Hematopoietic multipotent progenitor cell treated with erythropoietin and hydrocortisone succinate and interleukin-3 and kit ligand, for 4 days (in vitro differentiated cells): ENCODE measurements around the gene SPATA13.
"Not testable (repeated sequence)": the region's sequence is repeated elsewhere in the genome, so short reads cannot be mapped to it uniquely, and the experiment has no call there.

Experiments
- DNase-seq: peaks from one replicate; pipeline ENCODE4 v3.0.0-alpha.2; 2015

The SPATA13 gene

DNA sequence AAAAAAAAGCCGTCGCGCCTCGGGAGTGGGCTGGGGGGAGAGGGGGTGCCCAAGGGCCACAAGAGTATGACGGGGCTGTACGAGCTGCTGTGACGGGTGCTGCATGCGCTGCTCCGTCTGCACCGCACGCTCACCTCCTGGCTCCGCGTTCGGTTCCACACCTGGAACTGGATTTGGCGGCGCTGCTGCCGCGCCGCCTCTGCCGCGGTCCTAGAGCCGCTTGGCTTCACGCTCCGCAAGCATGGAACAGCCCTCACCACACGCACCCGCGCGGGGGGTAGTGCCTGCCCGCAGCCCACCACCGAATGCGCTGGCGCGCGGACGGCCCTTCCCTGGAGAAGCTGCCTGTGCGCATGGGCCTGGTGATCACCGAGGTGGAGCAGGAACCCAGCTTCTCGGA, 167.6 kb downstream of the SPATA13 start:
- DNase-seq, result peak; percentile 13

GRCh38 chr13:24338721-24339120, 178.2 kb downstream of the SPATA13 start:
- no peak for DNase-seq

DNA sequence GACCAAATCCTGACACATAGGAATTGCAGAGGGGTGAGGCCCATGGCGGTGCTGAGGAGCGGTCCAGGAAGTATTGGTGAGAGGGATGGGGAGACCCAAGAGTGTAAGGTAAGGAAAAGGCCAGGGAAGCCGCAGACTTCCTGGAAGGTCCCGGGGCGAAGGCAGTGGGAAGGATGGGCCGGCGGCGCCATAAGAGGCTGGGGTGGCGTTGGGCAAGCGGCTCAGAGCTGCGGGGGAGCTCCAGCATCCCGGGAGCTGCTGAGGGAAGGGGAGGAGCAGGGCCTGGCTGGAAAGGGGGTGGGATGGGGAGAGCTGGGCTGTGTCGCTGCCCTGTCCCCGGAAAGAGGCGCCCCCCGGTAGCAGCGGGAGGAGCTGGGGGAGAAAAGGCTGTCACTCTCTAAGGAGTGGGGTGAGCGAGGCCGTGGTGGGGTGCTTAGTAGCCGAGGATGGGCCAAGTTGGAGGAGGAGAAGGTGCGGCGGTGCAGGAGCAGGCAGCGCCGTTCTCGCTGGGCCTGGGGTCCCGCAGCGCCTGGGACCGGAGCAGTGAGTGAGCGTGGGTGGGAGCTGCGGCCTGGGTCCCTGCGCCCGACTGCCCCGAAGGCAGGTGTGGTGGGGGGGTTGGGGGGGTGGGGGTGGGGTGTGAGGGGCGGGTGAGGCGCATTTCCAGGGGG, 179.6 kb downstream of the SPATA13 start:
- DNase-seq, result no peak

DNA sequence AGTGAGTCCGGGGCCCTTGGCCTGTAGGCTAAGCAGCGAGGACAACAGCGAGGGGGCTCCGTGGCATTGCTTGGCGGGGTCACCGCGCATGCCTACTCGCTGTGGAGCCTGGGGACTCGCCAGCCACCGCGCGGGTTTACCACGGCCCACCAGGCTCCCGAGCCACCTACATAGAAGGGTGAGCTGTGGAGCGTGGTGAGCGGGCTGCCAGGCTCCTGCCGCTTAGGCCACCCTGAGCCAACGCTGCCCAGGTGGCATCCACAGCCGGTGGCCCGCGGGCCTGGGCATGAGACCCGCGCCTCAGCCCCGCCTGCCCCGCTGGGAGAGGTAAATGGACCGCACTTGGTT, 180.1 kb downstream of the SPATA13 start:
- DNase-seq, result no peak

DNA sequence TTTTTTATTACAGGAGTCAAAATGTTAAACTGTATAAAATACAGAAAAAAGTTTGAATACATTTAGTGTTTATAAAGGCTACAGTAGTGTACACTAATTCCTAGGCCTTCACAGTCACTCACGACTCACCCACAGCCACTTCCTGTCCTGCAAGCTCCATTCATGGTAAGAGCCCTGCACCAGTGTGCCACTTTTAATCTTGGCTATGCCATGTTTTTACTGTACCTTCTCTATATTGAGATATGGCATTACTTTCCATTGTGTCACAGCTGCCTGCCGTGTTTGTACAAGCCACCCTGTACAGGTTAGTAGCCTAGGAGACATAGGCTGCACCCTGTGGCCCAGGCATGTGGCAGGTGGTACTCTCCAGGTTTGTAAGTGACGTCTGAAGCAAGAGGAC, 180.9 kb downstream of the SPATA13 start:
- peak; percentile 9 for DNase-seq

GRCh38 chr13:24348385-24348784, 187.9 kb downstream of the SPATA13 start:
- DNase-seq, result no peak

- no peak for DNase-seq
Measured at GRCh38 chr13:24348797-24349515, 188.4 kb downstream of the SPATA13 start.

DNA sequence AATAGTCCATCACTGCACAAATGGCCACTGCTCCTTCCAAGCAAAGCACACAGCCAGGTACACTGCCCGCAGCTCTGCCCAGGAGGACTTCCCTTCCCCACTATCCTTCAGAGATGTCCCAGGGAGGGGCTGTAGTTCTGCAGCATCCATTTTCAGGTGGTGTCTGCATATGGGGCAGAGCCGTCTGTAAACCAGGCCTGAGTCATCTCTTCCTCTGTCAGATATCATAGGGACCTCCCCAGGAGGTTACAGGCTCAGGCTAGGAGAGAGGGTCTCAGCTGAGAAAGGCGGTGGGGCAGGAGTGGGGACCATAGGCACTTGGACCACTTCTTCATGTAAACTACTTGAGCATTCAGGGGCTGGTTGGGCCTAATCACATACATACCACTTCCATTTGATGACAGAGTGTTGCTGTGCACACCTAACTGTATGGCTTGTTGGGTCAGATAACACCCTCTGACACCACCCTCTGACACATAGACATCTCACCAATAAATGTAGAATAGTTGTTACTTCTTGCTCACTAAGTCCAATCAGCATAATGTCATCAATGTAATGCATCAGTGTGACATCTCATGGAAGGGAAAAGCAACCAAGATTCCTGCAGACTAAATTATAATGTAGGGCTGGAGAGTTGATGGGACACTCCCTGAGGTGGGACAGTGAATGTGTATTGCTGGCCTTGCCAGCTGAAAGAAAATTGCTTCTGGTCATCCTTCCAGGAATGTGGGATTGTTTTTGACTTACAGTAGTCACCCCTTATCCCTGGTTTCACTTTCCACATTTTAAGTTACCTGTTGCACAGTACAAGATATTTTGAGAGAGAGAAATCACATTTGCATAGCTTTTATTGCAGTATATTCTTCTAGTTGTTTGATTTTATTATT, 189.5 kb downstream of the SPATA13 start:
- not testable (repeated sequence) for DNase-seq

DNA sequence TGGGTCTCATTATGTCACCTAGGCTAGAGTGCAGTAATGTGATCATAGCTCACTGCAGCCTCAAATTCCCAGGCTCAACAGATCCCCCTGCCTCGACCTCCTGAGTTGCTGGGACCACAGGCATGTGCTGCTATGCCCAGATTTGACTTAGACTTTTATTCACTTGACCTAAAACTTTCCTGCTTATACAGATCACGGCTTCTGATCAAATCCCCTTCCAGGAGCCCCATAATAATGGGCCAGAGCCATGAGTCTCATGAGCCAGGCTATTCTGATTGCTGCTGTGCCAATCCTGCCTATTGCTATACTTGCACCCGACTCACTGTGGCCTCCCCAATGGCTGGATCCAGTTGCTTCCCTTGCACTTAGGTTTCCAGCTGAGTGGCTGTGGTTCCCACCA, 190.9 kb downstream of the SPATA13 start:
- DNase-seq, result no peak

GRCh38 chr13:24353736-24354135, 193.2 kb downstream of the SPATA13 start:
- DNase-seq, result no peak

GRCh38 chr13:24355103-24355502, 194.6 kb downstream of the SPATA13 start:
- DNase-seq, result peak; percentile 3

GRCh38 chr13:24356270-24356669, 195.8 kb downstream of the SPATA13 start:
- DNase-seq, result no peak
